GM18951 (cell line): ENCODE data around the gene COMMD7.
A peak's percentile ranks its signal among the peaks of the same experiment; 100 is the strongest.

Source experiments
- POLR2A ChIP-seq: IDR thresholded peaks from 4 replicates; pipeline ENCODE4 v1.6.1; 2011; ENCODE audit warnings: mild to moderate bottlenecking; ENCODE audit not compliant: insufficient read length, insufficient read depth; ENCODE audit errors: extremely low read depth
- in situ Hi-C: fragments of 300-500 bp; cut with MboI; formaldehyde crosslinking; loops from one replicate; pipeline ENCODE4 v1.12.0; 2022; ENCODE audit warnings: low sequenced_read_pairs, mixed read lengths, inconsistent platforms; ENCODE audit not compliant: unreplicated experiment

Gene COMMD7

DNA sequence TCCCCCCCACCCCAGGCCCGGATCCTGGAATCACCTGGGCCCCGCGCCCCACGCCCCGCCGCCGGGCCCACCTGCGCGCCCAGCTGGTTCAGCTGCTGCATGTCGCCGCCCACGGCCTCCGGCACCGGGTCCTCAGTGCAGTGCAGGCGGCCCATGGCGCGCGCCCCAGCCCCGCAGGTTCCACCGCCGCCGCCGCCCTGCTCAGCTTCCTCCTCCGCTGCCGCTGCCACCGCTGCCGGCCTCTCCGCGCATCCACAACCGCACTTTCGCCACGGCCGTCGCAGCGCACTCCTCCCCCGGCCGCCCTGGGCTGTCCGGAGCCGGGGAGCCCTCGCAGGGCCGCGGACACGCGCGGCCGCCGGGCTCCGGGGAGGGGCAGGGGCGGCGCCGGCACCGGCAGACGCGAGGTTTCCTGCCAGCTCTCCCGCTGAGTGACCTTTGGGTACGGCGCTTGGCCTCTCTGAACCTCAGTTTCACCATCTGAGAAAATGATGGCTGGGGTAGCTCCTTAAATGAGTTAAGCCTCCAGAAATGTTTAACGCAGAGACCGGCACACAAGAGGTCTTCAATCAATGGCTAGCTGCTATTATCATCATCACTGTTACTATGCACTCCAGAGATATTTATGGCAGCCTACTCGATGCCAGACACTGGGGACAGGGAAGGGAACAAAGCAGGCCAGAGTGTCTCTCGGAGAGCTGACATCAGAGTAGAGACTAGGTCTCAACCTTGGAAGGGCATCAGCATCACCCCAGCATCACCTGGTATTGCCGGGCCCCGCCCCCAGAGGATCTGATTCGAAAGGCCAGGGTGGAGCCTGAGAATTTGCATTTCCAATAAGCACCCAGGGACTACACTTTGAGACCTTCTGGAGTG is at the start of gene COMMD7:
Gene COMMD7 (minus strand): TSS at position 231 of the 876 bp plus-strand sequence. CDS start 76 bp downstream, at position 155.
- in situ Hi-C loops, result no loop called here
- peak; percentile 36 for TF ChIP-seq POLR2A

DNA sequence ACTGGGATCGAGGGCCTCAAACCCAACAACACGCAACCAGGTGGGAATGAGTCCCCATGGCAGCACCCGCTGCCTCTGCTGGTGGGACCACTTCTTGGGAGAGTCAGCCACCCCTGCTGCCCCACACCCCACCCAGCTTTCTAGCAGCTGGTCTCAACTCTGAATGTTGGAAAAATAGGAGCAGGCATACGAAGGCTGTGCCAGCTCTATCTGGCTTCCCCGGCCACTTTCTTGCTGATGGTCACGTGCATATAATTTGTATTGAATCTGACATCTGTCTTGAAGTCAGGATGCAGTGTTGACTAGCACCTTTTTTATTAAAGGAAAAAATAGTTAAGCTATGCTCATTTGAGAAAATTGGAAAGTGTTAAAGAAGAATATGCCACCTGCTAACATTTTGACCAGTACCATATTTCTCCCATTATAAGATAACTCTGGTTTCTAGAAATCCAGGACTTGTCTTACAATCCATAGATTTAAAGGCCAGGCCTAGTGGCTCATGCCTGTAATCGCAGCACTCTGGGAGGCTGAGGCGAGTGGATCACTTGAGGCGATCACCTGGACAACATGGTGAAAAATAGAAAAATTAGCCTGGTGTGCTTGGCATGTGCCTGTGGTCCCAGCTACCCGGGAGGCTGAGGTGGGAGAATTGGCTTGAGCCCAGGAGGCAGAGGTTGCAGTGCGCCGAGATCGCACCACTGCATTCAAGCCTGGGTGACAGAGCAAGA is 49.6 kb upstream of the COMMD7 start:
- in situ Hi-C loops, result no loop called here
- TF ChIP-seq POLR2A, result no peak

DNA sequence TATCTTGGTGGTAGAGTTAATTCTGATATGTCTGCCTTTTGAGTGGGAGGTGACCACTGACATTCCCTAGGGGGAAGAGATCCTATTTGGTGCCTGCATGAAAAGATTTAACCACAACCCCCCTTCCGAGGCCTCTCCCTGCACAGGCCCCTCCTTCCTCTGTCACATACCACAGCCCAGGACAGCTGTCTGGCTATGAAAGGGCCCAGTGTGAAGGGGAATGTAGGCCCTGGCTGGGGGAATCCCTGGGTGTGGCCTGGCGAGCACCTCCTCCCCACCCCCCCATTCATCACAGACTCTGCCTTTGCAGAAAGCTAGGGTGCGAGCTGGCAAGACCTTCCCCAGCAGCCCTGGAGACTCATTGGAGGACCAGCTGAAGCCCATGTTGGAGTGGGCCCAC is 49.0 kb upstream of the COMMD7 start:
- in situ Hi-C loops, result no loop called here
- TF ChIP-seq POLR2A, result no peak

GRCh38 chr20:32790751-32791057 is 47.4 kb upstream of the COMMD7 start:
- TF ChIP-seq POLR2A, result no peak
- in situ Hi-C loops, result no loop called here

DNA sequence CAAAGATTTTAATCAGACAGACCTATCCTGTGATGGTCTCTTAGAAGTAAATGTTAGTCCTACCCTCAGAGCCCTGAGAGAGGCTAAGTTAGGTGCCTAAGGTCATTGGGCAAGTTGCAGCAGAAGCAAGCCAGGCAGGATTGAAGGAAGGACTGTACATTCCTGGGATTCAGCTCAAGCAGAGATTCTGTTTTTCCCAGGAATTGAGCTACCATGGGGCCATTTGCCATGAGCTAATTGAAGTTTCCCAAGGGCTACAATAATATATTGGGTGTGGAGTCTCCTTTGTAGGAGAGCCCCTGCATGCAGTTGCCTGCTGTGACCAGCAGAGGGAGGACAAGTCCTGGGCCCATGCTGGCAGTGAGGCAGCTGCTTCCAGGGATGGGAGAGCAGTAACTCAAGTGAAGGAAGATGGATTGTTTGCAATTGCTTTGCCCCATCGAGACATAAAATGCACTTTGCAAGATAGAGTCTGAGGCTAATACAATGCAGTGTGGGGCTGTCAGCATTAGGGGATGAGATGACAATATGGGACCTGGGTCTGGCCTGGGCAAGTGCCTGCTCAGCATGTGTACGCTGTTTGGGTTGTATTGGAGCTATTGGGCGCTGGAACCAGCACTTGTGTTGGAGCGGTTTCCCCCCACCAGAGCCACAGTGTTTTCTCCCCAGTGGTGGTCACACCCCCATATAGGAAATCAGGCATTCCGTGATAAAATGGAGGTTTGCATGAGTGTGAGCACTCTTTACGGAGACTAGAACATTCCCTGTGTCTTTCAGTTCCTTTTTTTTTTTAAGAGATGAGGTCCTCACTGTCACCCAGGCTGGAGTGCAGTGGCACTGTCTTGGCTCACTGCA is 46.9 kb upstream of the COMMD7 start:
- in situ Hi-C loops, result loop anchor here (10.0 kb wide), 1 partner anchor 125 kb away; no protein-coding TSS in a partner anchor

DNA sequence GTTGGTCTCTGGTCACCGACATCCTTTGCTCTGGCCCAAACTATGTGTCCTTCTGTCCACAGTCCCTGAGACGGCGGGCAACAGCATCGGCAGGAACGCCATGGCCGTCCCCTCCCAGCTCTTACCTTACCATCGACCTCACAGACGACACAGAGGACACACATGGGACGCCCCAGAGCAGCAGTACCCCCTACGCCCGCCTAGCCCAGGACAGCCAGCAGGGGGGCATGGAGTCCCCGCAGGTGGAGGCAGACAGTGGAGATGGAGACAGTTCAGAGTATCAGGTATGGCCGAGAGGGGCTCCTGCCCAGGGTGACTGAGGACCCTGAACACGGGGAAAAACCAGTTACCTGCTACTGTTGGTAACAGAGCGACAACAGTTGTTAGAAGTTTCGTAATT is 43.9 kb upstream of the COMMD7 start:
- in situ Hi-C loops, result loop anchor here (10.0 kb wide), 1 partner anchor 122 kb away; no protein-coding TSS in a partner anchor
- no peak for TF ChIP-seq POLR2A

More for the DNA sequence above, 46.9 kb upstream of the COMMD7 start:
- TF ChIP-seq POLR2A, result no peak

DNA sequence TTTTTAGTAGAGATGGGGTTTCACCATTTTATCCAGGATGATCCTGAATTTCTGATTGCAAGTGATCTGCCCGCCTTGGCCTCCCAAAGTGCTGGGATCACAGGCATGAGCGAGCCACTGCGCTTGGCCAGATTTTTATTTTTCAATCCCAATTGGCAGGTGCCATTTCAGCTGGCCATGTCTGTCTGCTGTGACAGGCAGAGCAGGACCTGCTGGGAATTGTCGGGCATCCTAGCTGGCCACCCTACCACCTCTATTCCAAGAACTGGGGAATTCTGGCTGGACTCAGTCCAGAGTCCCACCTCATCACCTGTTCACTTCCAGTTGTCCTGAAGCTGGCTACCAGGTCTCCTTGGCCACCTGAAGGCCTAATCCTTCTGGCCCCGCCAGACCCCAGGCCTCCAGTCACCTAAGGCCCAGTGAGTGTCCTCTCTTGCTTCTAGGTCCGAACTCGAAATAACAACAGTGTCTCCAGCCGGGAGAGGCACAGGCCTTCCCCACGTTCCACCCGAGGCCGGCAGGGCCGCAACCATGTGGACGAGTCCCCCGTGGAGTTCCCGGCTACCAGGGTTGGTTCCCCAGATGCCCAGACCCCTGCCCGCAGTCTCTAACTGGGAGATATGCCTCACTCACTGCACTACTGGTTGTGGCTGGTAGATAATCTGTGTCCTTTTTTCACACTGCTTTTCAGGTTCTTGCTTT is 42.9 kb upstream of the COMMD7 start:
- in situ Hi-C loops, result loop anchor here (10.0 kb wide), 1 partner anchor 121 kb away; no protein-coding TSS in a partner anchor
- no peak for TF ChIP-seq POLR2A

DNA sequence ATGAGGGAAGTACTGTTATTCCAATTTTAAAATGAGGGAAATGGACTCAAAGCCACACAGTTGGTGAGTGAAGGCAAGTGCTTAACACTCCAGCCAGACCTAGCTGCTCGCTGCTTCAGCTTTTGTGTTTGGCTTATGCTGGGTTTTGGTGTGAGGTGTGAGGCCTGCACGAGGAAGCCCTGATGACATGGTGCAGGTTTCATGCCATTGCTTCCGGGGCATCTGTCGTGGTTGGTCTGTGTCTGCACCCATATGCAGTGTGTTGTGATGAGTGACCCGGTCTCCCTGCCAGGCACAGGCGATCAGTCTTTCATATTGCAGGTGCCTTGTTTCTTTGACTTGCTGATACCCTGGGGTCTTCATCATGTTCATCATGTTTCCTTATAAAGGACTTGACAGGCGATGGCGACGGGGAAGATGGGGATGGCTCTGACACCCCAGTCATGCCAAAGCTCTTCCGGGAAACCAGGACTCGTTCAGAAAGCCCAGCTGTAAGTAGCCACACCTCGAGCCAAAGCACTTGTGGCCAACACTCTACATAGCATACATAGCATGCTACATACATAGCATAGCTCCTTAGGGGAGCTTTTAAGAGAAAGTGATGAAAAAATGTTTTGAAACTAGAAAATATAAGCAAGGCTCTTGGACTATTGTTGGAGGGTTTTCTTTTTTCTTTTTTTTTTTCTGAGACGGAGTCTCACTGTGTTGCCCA is 41.3 kb upstream of the COMMD7 start:
- in situ Hi-C loops, result loop anchor here (10.0 kb wide), 1 partner anchor 120 kb away; no protein-coding TSS in a partner anchor
- no peak for TF ChIP-seq POLR2A

DNA sequence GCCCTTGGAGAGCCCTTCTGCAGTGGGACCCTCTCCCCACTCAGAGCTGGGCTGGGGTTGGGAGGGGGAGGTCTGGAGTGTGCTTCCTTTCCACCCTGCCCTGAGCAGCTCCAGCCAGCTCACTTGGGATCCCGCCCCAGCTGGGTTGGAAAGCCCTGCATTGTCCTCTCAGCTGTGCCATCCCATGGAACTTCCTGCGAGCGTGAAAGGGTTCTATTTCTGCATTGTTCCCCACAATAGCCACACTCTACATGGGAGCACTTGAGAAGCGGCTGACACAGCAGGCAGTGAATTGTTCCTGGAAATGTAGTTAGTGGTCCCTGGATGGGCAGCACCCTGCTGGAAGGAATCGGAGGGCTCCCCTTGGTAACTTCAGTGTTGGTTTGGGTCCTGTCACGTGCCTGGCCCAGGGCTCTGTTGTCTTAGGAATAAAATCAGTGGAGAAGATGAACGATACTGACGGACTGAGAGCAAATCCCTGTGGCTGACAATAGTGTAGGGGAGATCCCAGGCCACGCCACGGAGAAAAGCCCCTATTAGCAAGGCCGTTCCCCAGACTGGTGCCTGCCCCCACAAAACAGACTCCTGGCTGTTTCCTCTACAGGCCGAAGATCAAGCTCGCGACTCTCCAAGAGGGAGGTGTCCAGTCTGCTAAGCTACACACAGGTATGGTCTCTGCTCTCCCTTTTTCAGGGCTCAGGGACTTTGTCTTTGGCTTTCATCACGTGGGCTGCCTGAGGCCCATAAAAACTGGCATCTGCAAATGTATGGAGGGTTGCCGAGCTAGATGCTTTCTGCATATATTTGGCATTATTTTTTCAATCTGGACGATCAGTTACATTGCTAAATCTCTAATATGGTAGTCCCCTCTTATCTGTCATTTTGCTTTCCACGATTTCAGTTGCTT is 37.7 kb upstream of the COMMD7 start:
- TF ChIP-seq POLR2A, result no peak
- in situ Hi-C loops, result loop anchor here (10.0 kb wide), 1 partner anchor 116 kb away; no protein-coding TSS in a partner anchor

- no peak for TF ChIP-seq POLR2A
- in situ Hi-C loops, result loop anchor here (10.0 kb wide), 1 partner anchor 115 kb away; no protein-coding TSS in a partner anchor
Observed at GRCh38 chr20:32780278-32780677, 37.0 kb upstream of the COMMD7 start.

DNA sequence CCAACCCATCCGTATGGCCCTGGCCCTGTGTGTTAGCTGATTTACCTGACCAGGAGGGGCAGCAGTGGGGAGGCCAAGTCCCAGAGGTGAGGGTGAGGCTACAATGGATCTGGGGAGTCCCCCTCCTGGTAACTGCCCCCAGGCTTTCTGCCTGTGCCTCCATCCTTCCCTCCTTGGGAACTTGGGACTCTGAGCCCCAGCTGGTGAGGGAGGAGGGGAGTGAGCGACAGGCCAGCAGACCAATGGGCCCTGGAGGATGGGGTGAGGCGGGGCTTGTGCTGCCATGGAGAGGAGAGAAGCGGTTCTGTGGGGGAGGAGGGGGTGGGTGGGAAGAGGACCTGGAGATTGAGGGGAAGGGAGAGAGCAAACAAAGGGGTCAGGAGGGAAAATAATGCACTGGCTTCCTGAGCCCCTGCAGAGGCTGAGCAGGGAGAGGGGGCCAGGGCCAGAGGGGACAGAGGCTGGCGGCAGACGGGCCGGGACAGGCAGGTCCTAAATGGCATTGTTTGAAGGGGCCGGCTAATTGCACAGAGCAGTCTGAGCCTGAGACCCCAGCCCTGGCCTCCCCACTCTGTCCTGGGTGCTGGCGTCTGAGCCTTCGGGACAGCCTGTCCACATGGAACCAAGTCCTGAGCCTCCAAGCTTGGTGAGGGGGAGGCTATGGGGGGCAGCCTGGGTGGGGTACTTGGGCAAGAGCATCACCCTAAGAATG is 36.4 kb upstream of the COMMD7 start:
- in situ Hi-C loops, result loop anchor here (10.0 kb wide), 1 partner anchor 115 kb away; no protein-coding TSS in a partner anchor

More for the DNA sequence above, 36.4 kb upstream of the COMMD7 start:
- no peak for TF ChIP-seq POLR2A
